ENCODE data around the gene TRAPPC2. TPM values are rescaled to one million over a fixed set of nuclear protein-coding genes. Genes with fewer than 3 reads are reported as not detected.

TRAPPC2 gene
- total RNA-seq, 1 experiment from 2014 or later, result 23.0 TPM

GRCh38 chrX:13697976-13698375, 36.4 kb downstream of the TRAPPC2 start:
- no peaks in the 10 kb centered on the region for H3K36me3 ChIP-seq (replicated peaks; ENCODE audit: control insufficient read depth, insufficient read depth, low read length)
- H3K27me3 ChIP-seq (ENCODE audit: control insufficient read depth, insufficient read depth, low read length), result no peaks in the 10 kb centered on the region
- DNase-seq, result no peak
- H3K4me3 ChIP-seq (ENCODE audit: insufficient read depth, low read depth, low read length), result no peak overlapping the region

GRCh38 chrX:13697455-13697854, 37.0 kb downstream of the TRAPPC2 start:
- no peak for DNase-seq
- H3K27me3 ChIP-seq (ENCODE audit: control insufficient read depth, insufficient read depth, low read length), result no peaks in the 10 kb centered on the region
- no peaks in the 10 kb centered on the region for H3K36me3 ChIP-seq (replicated peaks; ENCODE audit: control insufficient read depth, insufficient read depth, low read length)
- H3K4me3 ChIP-seq (ENCODE audit: insufficient read depth, low read depth, low read length), result no peak overlapping the region

- H3K27me3 ChIP-seq (ENCODE audit: control insufficient read depth, insufficient read depth, low read length), result no peaks in the 10 kb centered on the region
- DNase-seq, result no peak
Measured at GRCh38 chrX:13695601-13696115, 38.8 kb downstream of the TRAPPC2 start.

GRCh38 chrX:13694983-13695382, 39.4 kb downstream of the TRAPPC2 start:
- H3K36me3 ChIP-seq (replicated peaks; ENCODE audit: control insufficient read depth, insufficient read depth, low read length), result no peaks in the 10 kb centered on the region
- no peaks in the 10 kb centered on the region for H3K27me3 ChIP-seq (ENCODE audit: control insufficient read depth, insufficient read depth, low read length)
- H3K4me3 ChIP-seq (ENCODE audit: insufficient read depth, low read depth, low read length), result no peak overlapping the region
- DNase-seq, result no peak

More at GRCh38 chrX:13695601-13696115, 38.8 kb downstream of the TRAPPC2 start:
- no peak overlapping the region for H3K4me3 ChIP-seq (ENCODE audit: insufficient read depth, low read depth, low read length)
- no peaks in the 10 kb centered on the region for H3K36me3 ChIP-seq (replicated peaks; ENCODE audit: control insufficient read depth, insufficient read depth, low read length)

- Histone ChIP-seq H3K4me3 (ENCODE audit: insufficient read depth, low read depth, low read length) (no peak overlapping the region), H3K27me3 (ENCODE audit: control insufficient read depth, insufficient read depth, low read length) (no peaks in the 10 kb centered on the region), H3K36me3 (replicated peaks; ENCODE audit: control insufficient read depth, insufficient read depth, low read length) (no peaks in the 10 kb centered on the region)
- no peak for DNase-seq
Measured at GRCh38 chrX:13694359-13694758, 40.1 kb downstream of the TRAPPC2 start.

- Histone ChIP-seq H3K36me3 (replicated peaks; ENCODE audit: control insufficient read depth, insufficient read depth, low read length) (no peaks in the 10 kb centered on the region), H3K27me3 (ENCODE audit: control insufficient read depth, insufficient read depth, low read length) (no peaks in the 10 kb centered on the region), H3K4me3 (ENCODE audit: insufficient read depth, low read depth, low read length) (no peak overlapping the region)
- DNase-seq, result peak; percentile 47
Measured at GRCh38 chrX:13693341-13693961, 41.0 kb downstream of the TRAPPC2 start.

- Histone ChIP-seq H3K27me3 (ENCODE audit: control insufficient read depth, insufficient read depth, low read length) (peaks cover 2% of the 10 kb centered on the region; the same call in 1 of the 2 replicates), H3K4me3 (ENCODE audit: insufficient read depth, low read depth, low read length) (no peak overlapping the region), H3K36me3 (replicated peaks; ENCODE audit: control insufficient read depth, insufficient read depth, low read length) (no peaks in the 10 kb centered on the region)
- no peak for DNase-seq
Measured at GRCh38 chrX:13692771-13693231, 41.6 kb downstream of the TRAPPC2 start.

GRCh38 chrX:13691841-13692371, 42.5 kb downstream of the TRAPPC2 start:
- peaks cover 2% of the 10 kb centered on the region; the same call in 1 of the 2 replicates for H3K27me3 ChIP-seq (ENCODE audit: control insufficient read depth, insufficient read depth, low read length)
- no peak for DNase-seq
- H3K36me3 ChIP-seq (replicated peaks; ENCODE audit: control insufficient read depth, insufficient read depth, low read length), result no peaks in the 10 kb centered on the region
- H3K4me3 ChIP-seq (ENCODE audit: insufficient read depth, low read depth, low read length), result no peak overlapping the region

GRCh38 chrX:13690836-13691235, 43.6 kb downstream of the TRAPPC2 start:
- peak overlapping the region; percentile 4; the same call in 1 of the 2 replicates for H3K4me3 ChIP-seq (ENCODE audit: insufficient read depth, low read depth, low read length)
- H3K27me3 ChIP-seq (ENCODE audit: control insufficient read depth, insufficient read depth, low read length), result peaks cover 2% of the 10 kb centered on the region; the same call in 1 of the 2 replicates
- no peak for DNase-seq
- no peaks in the 10 kb centered on the region for H3K36me3 ChIP-seq (replicated peaks; ENCODE audit: control insufficient read depth, insufficient read depth, low read length)

- Histone ChIP-seq H3K27me3 (ENCODE audit: control insufficient read depth, insufficient read depth, low read length) (peaks cover 2% of the 10 kb centered on the region; the same call in 1 of the 2 replicates), H3K4me3 (ENCODE audit: insufficient read depth, low read depth, low read length) (peak overlapping the region; percentile 71), H3K36me3 (replicated peaks; ENCODE audit: control insufficient read depth, insufficient read depth, low read length) (no peaks in the 10 kb centered on the region)
- DNase-seq, result no peak
Measured at GRCh38 chrX:13689741-13690211, 44.6 kb downstream of the TRAPPC2 start.

- peak; percentile 98 for DNase-seq
- peak within 1 kb of the TSS; percentile 71 for H3K4me3 ChIP-seq (ENCODE audit: insufficient read depth, low read depth, low read length)
- peaks cover 2% of the 10 kb centered on the region; the same call in 1 of the 2 replicates for H3K27me3 ChIP-seq (ENCODE audit: control insufficient read depth, insufficient read depth, low read length)
- H3K36me3 ChIP-seq (replicated peaks; ENCODE audit: control insufficient read depth, insufficient read depth, low read length), result no peaks in the 10 kb centered on the region
Measured at GRCh38 chrX:13688958-13689740, 45.3 kb downstream of the TRAPPC2 start, which contains the start of gene RAB9A. RAB9A (plus strand) TSS chrX:13689128; CDS start chrX:13708747, 19,619 bp downstream.

- Histone ChIP-seq H3K4me3 (ENCODE audit: insufficient read depth, low read depth, low read length) (peak overlapping the region; percentile 71), H3K27me3 (ENCODE audit: control insufficient read depth, insufficient read depth, low read length) (peaks cover 2% of the 10 kb centered on the region; the same call in 1 of the 2 replicates), H3K36me3 (replicated peaks; ENCODE audit: control insufficient read depth, insufficient read depth, low read length) (no peaks in the 10 kb centered on the region)
- no peak for DNase-seq
Measured at GRCh38 chrX:13688384-13688957, 45.9 kb downstream of the TRAPPC2 start.

- peaks cover 2% of the 10 kb centered on the region; the same call in 1 of the 2 replicates for H3K27me3 ChIP-seq (ENCODE audit: control insufficient read depth, insufficient read depth, low read length)
- no peaks in the 10 kb centered on the region for H3K36me3 ChIP-seq (replicated peaks; ENCODE audit: control insufficient read depth, insufficient read depth, low read length)
- no peak for DNase-seq
- no peak overlapping the region for H3K4me3 ChIP-seq (ENCODE audit: insufficient read depth, low read depth, low read length)
Measured at GRCh38 chrX:13687203-13687602, 47.2 kb downstream of the TRAPPC2 start.

- Histone ChIP-seq H3K27me3 (ENCODE audit: control insufficient read depth, insufficient read depth, low read length) (peaks cover 2% of the 10 kb centered on the region; the same call in 1 of the 2 replicates), H3K4me3 (ENCODE audit: insufficient read depth, low read depth, low read length) (no peak overlapping the region), H3K36me3 (replicated peaks; ENCODE audit: control insufficient read depth, insufficient read depth, low read length) (no peaks in the 10 kb centered on the region)
- DNase-seq, result no peak
Measured at GRCh38 chrX:13685126-13685763, 49.2 kb downstream of the TRAPPC2 start.
